ENCODE measurements around the gene TSC22D1.

TSC22D1 gene

GRCh38 chr13:44382635-44383145, 193.4 kb downstream of the TSC22D1 start:
- DNase-seq (ENCODE audit: low read depth in 2 of 2) = no peak
